IMR-90 (cell line): ENCODE measurements around the gene PTGS2.

Source experiments
- FOS ChIP-seq: fragments of 150-350 bp; IDR thresholded peaks from 2 replicates; pipeline ENCODE4 v1.6.1; 2016; ENCODE audit warnings: low read depth, low read length
- MAZ ChIP-seq: IDR thresholded peaks from 2 replicates; pipeline ENCODE4 v1.6.1; 2012; ENCODE audit warnings: low read depth, mild to moderate bottlenecking, low read length, improper control_type of control experiment, moderate library complexity, borderline replicate concordance
- MXI1 ChIP-seq: IDR thresholded peaks from 2 replicates; pipeline ENCODE4 v1.6.1; 2012; ENCODE audit warnings: low read depth, mild to moderate bottlenecking, low read length, moderate library complexity, borderline replicate concordance
- NFE2L2 ChIP-seq: fragments of 150-350 bp; IDR thresholded peaks from 2 replicates; pipeline ENCODE4 v1.6.1; 2016; ENCODE audit warnings: low read depth, mild to moderate bottlenecking, low read length
- POLR2A ChIP-seq: IDR thresholded peaks from 2 replicates; pipeline ENCODE4 v1.6.1; 2012; ENCODE audit warnings: mild to moderate bottlenecking, low read depth, low read length
- RAD21 ChIP-seq: IDR thresholded peaks from 2 replicates; pipeline ENCODE4 v1.6.1; 2012; ENCODE audit warnings: low read length, improper control_type of control experiment
- RCOR1 ChIP-seq: IDR thresholded peaks from 2 replicates; pipeline ENCODE4 v1.6.1; 2012; ENCODE audit warnings: mild to moderate bottlenecking, low read length, improper control_type of control experiment; ENCODE audit not compliant: insufficient replicate concordance
- SMC3 ChIP-seq: fragments of 150-350 bp; IDR thresholded peaks from 2 replicates; pipeline ENCODE4 v1.6.1; 2016; ENCODE audit warnings: low read depth, mild to moderate bottlenecking, antibody characterized with exemption, low read length, moderate library complexity
- TF ChIP-seq, protein P1 (sequence below): conservative IDR thresholded peaks from 2 replicates; pipeline ENCODE4 v1.5.1; 2012; ENCODE audit warnings: mild to moderate bottlenecking, low read depth, low read length, improper control_type of control experiment

DNA sequence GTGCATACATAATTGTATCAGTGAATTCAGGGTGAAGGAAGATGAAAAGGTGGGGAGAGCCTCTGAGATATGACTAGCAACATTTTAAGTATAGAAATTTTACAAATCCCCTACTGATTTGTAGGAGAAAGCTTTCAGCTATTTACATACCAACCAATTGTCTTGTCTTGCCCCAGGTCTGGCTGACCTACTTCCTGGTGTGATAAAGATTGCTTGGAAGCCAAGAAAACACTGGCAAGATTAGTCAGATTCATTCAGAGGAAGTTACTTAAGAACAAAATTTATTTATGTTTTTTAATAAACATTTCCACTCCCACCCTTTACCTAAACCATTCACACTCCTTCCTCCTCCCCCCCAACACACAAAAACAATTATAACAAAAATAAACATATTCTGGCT, 17.5 kb downstream of the PTGS2 start:
- TF ChIP-seq NFE2L2 (no peak), MXI1 (no peak), SMC3 (no peak), MAZ (no peak), RCOR1 (no peak), POLR2A (no peak), FOS (no peak), RAD21 (no peak)
- TF ChIP-seq, protein P1, sequence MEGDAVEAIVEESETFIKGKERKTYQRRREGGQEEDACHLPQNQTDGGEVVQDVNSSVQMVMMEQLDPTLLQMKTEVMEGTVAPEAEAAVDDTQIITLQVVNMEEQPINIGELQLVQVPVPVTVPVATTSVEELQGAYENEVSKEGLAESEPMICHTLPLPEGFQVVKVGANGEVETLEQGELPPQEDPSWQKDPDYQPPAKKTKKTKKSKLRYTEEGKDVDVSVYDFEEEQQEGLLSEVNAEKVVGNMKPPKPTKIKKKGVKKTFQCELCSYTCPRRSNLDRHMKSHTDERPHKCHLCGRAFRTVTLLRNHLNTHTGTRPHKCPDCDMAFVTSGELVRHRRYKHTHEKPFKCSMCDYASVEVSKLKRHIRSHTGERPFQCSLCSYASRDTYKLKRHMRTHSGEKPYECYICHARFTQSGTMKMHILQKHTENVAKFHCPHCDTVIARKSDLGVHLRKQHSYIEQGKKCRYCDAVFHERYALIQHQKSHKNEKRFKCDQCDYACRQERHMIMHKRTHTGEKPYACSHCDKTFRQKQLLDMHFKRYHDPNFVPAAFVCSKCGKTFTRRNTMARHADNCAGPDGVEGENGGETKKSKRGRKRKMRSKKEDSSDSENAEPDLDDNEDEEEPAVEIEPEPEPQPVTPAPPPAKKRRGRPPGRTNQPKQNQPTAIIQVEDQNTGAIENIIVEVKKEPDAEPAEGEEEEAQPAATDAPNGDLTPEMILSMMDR: no peak
